GM19351 (cell line): ENCODE measurements around the gene GRIK4.

Experiments
- ATAC-seq: cut with Tn5 transposase; IDR thresholded peaks from one replicate; pipeline ENCODE4 v1.9.1; 2021; ENCODE audit warnings: mild to moderate bottlenecking, moderate library complexity; ENCODE audit not compliant: unreplicated experiment

GRIK4 gene

GRCh38 chr11:120509346-120510053 is 2.0 kb upstream of the GRIK4 start:
- ATAC-seq = no peak

- no peak for ATAC-seq
Observed at GRCh38 chr11:120510406-120511115, 987 bp upstream of the GRIK4 start.

GRCh38 chr11:120511820-120512738 is 531 bp downstream of the GRIK4 start:
- ATAC-seq = no peak

- ATAC-seq = no peak
Observed at GRCh38 chr11:120512739-120513435, 1.3 kb downstream of the GRIK4 start.

GRCh38 chr11:120513436-120514315 is 2.1 kb downstream of the GRIK4 start:
- no peak for ATAC-seq

GRCh38 chr11:120514541-120515121 is 3.1 kb downstream of the GRIK4 start:
- ATAC-seq = no peak

GRCh38 chr11:120515186-120515723 is 3.7 kb downstream of the GRIK4 start:
- no peak for ATAC-seq

- no peak for ATAC-seq
Observed at GRCh38 chr11:120516461-120517389, 5.2 kb downstream of the GRIK4 start.

GRCh38 chr11:120517390-120517761 is 5.8 kb downstream of the GRIK4 start:
- no peak for ATAC-seq

GRCh38 chr11:120517801-120518291 is 6.3 kb downstream of the GRIK4 start:
- no peak for ATAC-seq

- no peak for ATAC-seq
Observed at GRCh38 chr11:120518356-120518755, 6.8 kb downstream of the GRIK4 start.

- ATAC-seq = no peak
Observed at GRCh38 chr11:120519474-120519873, 7.9 kb downstream of the GRIK4 start.

- ATAC-seq = no peak
Observed at GRCh38 chr11:120520091-120520822, 8.7 kb downstream of the GRIK4 start.

- no peak for ATAC-seq
Observed at GRCh38 chr11:120521176-120521575, 9.6 kb downstream of the GRIK4 start.

- ATAC-seq = no peak
Observed at GRCh38 chr11:120522021-120522420, 10.5 kb downstream of the GRIK4 start.

GRCh38 chr11:120522736-120523135 is 11.2 kb downstream of the GRIK4 start:
- no peak for ATAC-seq

GRCh38 chr11:120523196-120523595 is 11.6 kb downstream of the GRIK4 start:
- ATAC-seq = no peak
